CD4-positive, alpha-beta T cell (primary cell): ENCODE results near the gene ZFPM1. TPM values are rescaled to one million over a fixed set of nuclear protein-coding genes. Genes with fewer than 3 reads are reported as not detected.
A peak's percentile ranks its signal among the peaks of the same experiment; 100 is the strongest.
"Not testable (repeated sequence)": the region's sequence is repeated elsewhere in the genome, so short reads cannot be mapped to it uniquely, and the experiment has no call there.

Experiments
- ATAC-seq: fragments of 200-7000 bp; cut with Tn5 transposase; one replicate; pipeline ENCODE4 v1.10.0; 2022; ENCODE audit warnings: mild to moderate bottlenecking; ENCODE audit not compliant: poor library complexity
- CTCF ChIA-PET: fragments of 350-600 bp; sonication (Branson Sonifier 250); formaldehyde crosslinking; loops from one replicate; lab custom pipeline; 2021; ENCODE audit warnings: antibody characterized with exemption, inconsistent platforms; lab: Charles Lee
- POLR2A ChIA-PET: fragments of 350-600 bp; sonication (Branson Sonifier 250); formaldehyde crosslinking; loops from one replicate; lab custom pipeline; 2021; ENCODE audit warnings: antibody characterized with exemption, inconsistent platforms; lab: Charles Lee
- DNase-seq, 14 experiments: peaks; one replicate each; pipeline ENCODE4 v3.0.0-alpha.2; 2013 to 2020; ENCODE audit warnings: mixed read lengths in 2 of 14
- H3K27ac ChIP-seq, 2 donors: one replicate each; pipeline versions ENCODE4 v1.5.1 to v1.7.0; 2013; ENCODE audit warnings: low read length in 2 of 2, low read depth in 1 of 2, mild to moderate bottlenecking in 1 of 2
- H3K27me3 ChIP-seq, 2 experiments: 1 replicate in 1 of 2; 2 replicates in 1 of 2; pipeline versions ENCODE4 v1.6.1 to v1.7.0; 2013; ENCODE audit warnings: low read length in 2 of 2, control low read depth in 1 of 2, mild to moderate bottlenecking in 1 of 2, moderate library complexity in 1 of 2; ENCODE audit not compliant: insufficient read depth in 2 of 2, control insufficient read depth in 1 of 2
- H3K36me3 ChIP-seq: one replicate; pipeline ENCODE4 v1.6.1; 2013; ENCODE audit warnings: low read length, control low read depth; ENCODE audit not compliant: insufficient read depth
- H3K4me1 ChIP-seq: one replicate; pipeline ENCODE4 v1.6.1; 2013; ENCODE audit warnings: low read length, control low read depth; ENCODE audit not compliant: insufficient read depth
- H3K4me3 ChIP-seq: one replicate; pipeline ENCODE4 v1.5.1; 2013; ENCODE audit warnings: mild to moderate bottlenecking, low read length, moderate library complexity
- H3K9me3 ChIP-seq, 2 experiments: 1 replicate in 1 of 2; 2 replicates in 1 of 2; pipeline versions ENCODE4 v1.6.1 to v1.7.0; 2013; ENCODE audit warnings: low read length in 2 of 2, mild to moderate bottlenecking in 2 of 2, control low read depth in 1 of 2, moderate library complexity in 1 of 2; ENCODE audit not compliant: control insufficient read depth in 1 of 2, insufficient read depth in 1 of 2
- H3K27ac Mint-ChIP-seq: one replicate; pipeline ENCODE4 v1.8.0; 2020; ENCODE audit warnings: mixed read lengths
- H3K27me3 Mint-ChIP-seq: one replicate; pipeline ENCODE4 v1.8.0; 2021; ENCODE audit warnings: mixed read lengths
- H3K36me3 Mint-ChIP-seq: one replicate; pipeline ENCODE4 v1.8.0; 2021; ENCODE audit warnings: low read depth, mixed read lengths
- H3K4me1 Mint-ChIP-seq: one replicate; pipeline ENCODE4 v1.8.0; 2021; ENCODE audit warnings: low read depth, mixed read lengths
- H3K4me3 Mint-ChIP-seq: one replicate; pipeline ENCODE4 v1.8.0; 2020; ENCODE audit warnings: mild to moderate bottlenecking, mixed read lengths
- H3K9me3 Mint-ChIP-seq: one replicate; pipeline ENCODE4 v1.8.0; 2020; ENCODE audit warnings: mixed read lengths
- CTCF ChIP-seq: fragments of 200-600 bp; IDR thresholded peaks from one replicate; pipeline ENCODE4 v1.8.0; 2022; ENCODE audit warnings: antibody characterized with exemption, mild to moderate bottlenecking
- intact Hi-C, 2 experiments: fragments of 100-400 bp; cut with DNase I in 1 of 2; cut with micrococcal nuclease in 1 of 2; formaldehyde crosslinking; loops; one replicate each; pipeline versions ENCODE4 v1.15.1 to v1.9.0; 2023 to 2025; cut with DNase I, micrococcal nuclease
- total RNA-seq, 174 experiments: library from RNA in 2 of 174; stranded (reverse) in 2 of 174; gene quantifications; one replicate each; pipeline ENCODE4 v1.2.3 and lab custom pipeline; 2021 to 2026

The ZFPM1 gene
- total RNA-seq, 2 experiments from 2014 or later = 22.8 to 24.2 TPM

- H3K4me3 Mint-ChIP-seq = no peak overlapping the region
- no peaks in the 10 kb centered on the region for H3K27me3 Mint-ChIP-seq
These were observed 63.6 kb downstream of the ZFPM1 start for GRCh38 chr16:88516601-88517061.

GRCh38 chr16:88517208-88517774 is 64.2 kb downstream of the ZFPM1 start:
- CTCF ChIA-PET, H3K4me1 ChIP-seq, POLR2A ChIA-PET, H3K4me3 Mint-ChIP-seq, H3K27me3 Mint-ChIP-seq, DNase-seq, H3K36me3 Mint-ChIP-seq, H3K27me3 ChIP-seq, H3K4me1 Mint-ChIP-seq, intact Hi-C loops, H3K27ac ChIP-seq, H3K4me3 ChIP-seq, H3K9me3 Mint-ChIP-seq, H3K9me3 ChIP-seq, ATAC-seq, H3K36me3 ChIP-seq, H3K27ac Mint-ChIP-seq: not testable (repeated sequence)

More at GRCh38 chr16:88516601-88517061, 63.6 kb downstream of the ZFPM1 start:
- Mint-ChIP-seq H3K4me1 (no peaks in the 10 kb centered on the region), H3K36me3 (peaks cover 5% of the 10 kb centered on the region), H3K27ac (peak overlapping the region; percentile 42), H3K9me3 (no peaks in the 10 kb centered on the region)
- ChIA-PET CTCF (no interaction called here), POLR2A (no interaction called here)
- H3K9me3 ChIP-seq = no peaks in the 10 kb centered on the region
- no peaks in the 10 kb centered on the region for H3K4me1 ChIP-seq
- H3K27me3 ChIP-seq = no peaks in the 10 kb centered on the region
- TF ChIP-seq CTCF = no peak
- no peak overlapping the region for H3K27ac ChIP-seq
- H3K36me3 ChIP-seq = peaks cover 10% of the 10 kb centered on the region
- DNase-seq (no peak), ATAC-seq (no peak)
- intact Hi-C loops = no loop called here
- H3K4me3 ChIP-seq = no peak overlapping the region

- H3K9me3 Mint-ChIP-seq, intact Hi-C loops, POLR2A ChIA-PET, H3K27me3 ChIP-seq, H3K9me3 ChIP-seq, H3K4me3 ChIP-seq, H3K4me1 ChIP-seq, H3K36me3 Mint-ChIP-seq, H3K27ac Mint-ChIP-seq, H3K4me3 Mint-ChIP-seq, ATAC-seq, H3K27ac ChIP-seq, H3K4me1 Mint-ChIP-seq, H3K27me3 Mint-ChIP-seq, DNase-seq, CTCF ChIA-PET, H3K36me3 ChIP-seq: not testable (repeated sequence)
These were observed 65.5 kb downstream of the ZFPM1 start for GRCh38 chr16:88518411-88519111.

GRCh38 chr16:88519240-88519639 is 66.2 kb downstream of the ZFPM1 start:
- Histone ChIP-seq H3K9me3 (no peaks in the 10 kb centered on the region), H3K36me3 (peaks cover 10% of the 10 kb centered on the region), H3K4me1 (no peaks in the 10 kb centered on the region), H3K4me3 (no peak overlapping the region), H3K27me3 (no peaks in the 10 kb centered on the region), H3K27ac (no peak overlapping the region)
- no peak overlapping the region for H3K27ac Mint-ChIP-seq
- H3K9me3 Mint-ChIP-seq = no peaks in the 10 kb centered on the region
- ATAC-seq (no peak), DNase-seq (no peak)
- no peaks in the 10 kb centered on the region for H3K4me1 Mint-ChIP-seq
- H3K4me3 Mint-ChIP-seq = no peak overlapping the region
- POLR2A ChIA-PET = no interaction called here
- no peak for TF ChIP-seq CTCF
- intact Hi-C loops = no loop called here
- H3K27me3 Mint-ChIP-seq = no peaks in the 10 kb centered on the region
- peaks cover 5% of the 10 kb centered on the region for H3K36me3 Mint-ChIP-seq
- CTCF ChIA-PET = no interaction called here
